Measurements from ENCODE around the gene ZNF30.

Gene ZNF30

GRCh38 chr19:34936184-34936583 lies 9.5 kb downstream of the ZNF30 start:
- TF ChIP-seq CTCF (conservative IDR thresholded peaks at IDR 0.05) (no peak), ZFX (IDR thresholded peaks at IDR 0.05) (no peak)
- no peak overlapping the region for H3K27ac ChIP-seq

DNA sequence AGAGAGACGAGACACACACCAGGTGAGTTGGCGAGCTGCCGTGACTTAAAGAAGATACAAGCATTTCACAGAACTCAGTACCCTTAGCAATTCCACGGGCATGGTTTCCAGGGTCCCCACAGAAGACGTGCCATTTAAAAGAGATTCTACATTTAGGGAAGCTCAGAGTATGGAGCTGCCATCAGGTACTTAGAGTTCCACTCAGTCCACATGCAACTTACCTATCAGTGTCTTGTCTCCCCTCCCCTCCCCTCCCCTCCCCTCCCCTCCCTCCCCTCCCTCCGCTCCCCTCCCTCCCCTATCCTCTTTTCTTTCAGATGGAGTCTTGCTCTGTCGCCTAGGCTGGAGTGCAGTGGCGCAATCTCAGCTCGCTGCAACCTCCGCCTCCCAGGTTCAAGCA lies 12.2 kb downstream of the ZNF30 start:
- no peak overlapping the region for H3K27ac ChIP-seq
- no peak for TF ChIP-seq ZFX (IDR thresholded peaks at IDR 0.05)

GRCh38 chr19:34943861-34944573 lies 17.3 kb downstream of the ZNF30 start:
- TF ChIP-seq ZFX (IDR thresholded peaks at IDR 0.05), result no peak
- no peak for TF ChIP-seq CTCF (conservative IDR thresholded peaks at IDR 0.05)

DNA sequence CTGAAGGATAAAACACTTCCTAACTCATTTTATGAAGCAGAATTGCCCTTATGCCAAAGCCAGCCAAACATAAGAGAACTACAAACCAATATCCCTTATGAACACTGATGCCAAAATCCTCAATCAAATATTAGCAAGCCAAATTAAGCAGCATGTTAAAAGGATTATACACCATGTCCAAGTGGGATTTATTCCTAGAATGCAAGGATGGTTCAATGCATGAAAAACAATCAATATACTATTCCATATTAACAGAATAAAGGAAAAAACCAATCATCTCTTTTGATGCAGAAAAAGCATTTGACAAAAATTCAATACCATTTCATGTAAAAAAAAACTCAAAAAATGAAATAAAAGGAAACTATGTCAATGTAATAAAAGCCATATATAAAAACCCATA lies 26.4 kb downstream of the ZNF30 start:
- no peak overlapping the region for H3K27ac ChIP-seq
- TF ChIP-seq CTCF (conservative IDR thresholded peaks at IDR 0.05) (no peak), ZFX (IDR thresholded peaks at IDR 0.05) (no peak)

More at GRCh38 chr19:34943861-34944573, 17.3 kb downstream of the ZNF30 start:
- H3K27ac ChIP-seq, result no peak overlapping the region

GRCh38 chr19:34957830-34958751 lies 31.4 kb downstream of the ZNF30 start:
- H3K27ac ChIP-seq, result no peak overlapping the region
- TF ChIP-seq ZFX (IDR thresholded peaks at IDR 0.05) (no peak), CTCF (conservative IDR thresholded peaks at IDR 0.05) (no peak)

GRCh38 chr19:34959021-34959420 lies 32.3 kb downstream of the ZNF30 start:
- no peak overlapping the region for H3K27ac ChIP-seq
- TF ChIP-seq CTCF (conservative IDR thresholded peaks at IDR 0.05) (no peak), ZFX (IDR thresholded peaks at IDR 0.05) (no peak)

GRCh38 chr19:34960103-34960805 lies 33.6 kb downstream of the ZNF30 start:
- no peak for TF ChIP-seq CTCF (conservative IDR thresholded peaks at IDR 0.05)
- no peak for TF ChIP-seq ZFX (IDR thresholded peaks at IDR 0.05)
- H3K27ac ChIP-seq, result no peak overlapping the region

Data from C4-2B (cell line).